A549 (cell line): Measurements from ENCODE around the gene PARD6A.

Source experiments
- BHLHE40 ChIP-seq: IDR thresholded peaks from 2 replicates; pipeline ENCODE4 v1.6.1; 2012; ENCODE audit warnings: low read depth, low read length, inconsistent platforms
- CTCF ChIP-seq: fragments of >200 bp; sonication (Bioruptor Twin); formaldehyde crosslinking; IDR thresholded peaks from 3 replicates; pipeline ENCODE4 v1.5.1; 2016
- EHMT2 ChIP-seq: fragments of 200-600 bp; sonication (generic); IDR thresholded peaks from 2 replicates; pipeline ENCODE4 v1.6.1; 2016; ENCODE audit warnings: antibody characterized with exemption, low read depth, mild to moderate bottlenecking, moderate library complexity
- EP300 ChIP-seq, 2 experiments: fragments of >200 bp; sonication (Bioruptor Twin); formaldehyde crosslinking; IDR thresholded peaks; 2 replicates in 1 of 2; 3 replicates in 1 of 2; pipeline ENCODE4 v1.6.1; 2016 to 2017
- FOSB ChIP-seq: fragments of 250-450 bp; sonication (Bioruptor Pico); IDR thresholded peaks from 2 replicates; pipeline ENCODE4 v1.5.0; 2020; ENCODE audit warnings: mild to moderate bottlenecking, moderate library complexity
- FOSL2 ChIP-seq, 2 experiments: fragments of 450-650 bp in 1 of 2; fragments of >200 bp in 1 of 2; sonication (Bioruptor Twin) in 1 of 2; formaldehyde crosslinking; IDR thresholded peaks; 2 replicates each; pipeline versions ENCODE4 v1.5.0 to v1.6.1; 2016 to 2020; ENCODE audit warnings: mild to moderate bottlenecking in 1 of 2, moderate library complexity in 1 of 2
- JUNB ChIP-seq: fragments of >200 bp; sonication (Bioruptor Twin); formaldehyde crosslinking; IDR thresholded peaks from 2 replicates; pipeline ENCODE4 v1.6.1; 2016
- NPAS2 ChIP-seq: fragments of 250-450 bp; sonication (Bioruptor Pico); IDR thresholded peaks from 2 replicates; pipeline ENCODE4 v1.8.0; 2022; ENCODE audit warnings: mild to moderate bottlenecking, moderate library complexity, borderline replicate concordance
- POLR2A ChIP-seq: IDR thresholded peaks from 2 replicates; pipeline ENCODE4 v1.6.1; 2012; ENCODE audit warnings: mild to moderate bottlenecking, low read length
- POLR2AphosphoS2 ChIP-seq: conservative IDR thresholded peaks from 2 replicates; pipeline ENCODE4 v1.6.1; 2012; ENCODE audit warnings: low read length, improper control_type of control experiment, inconsistent platforms
- TF ChIP-seq, protein P1 (sequence below): IDR thresholded peaks from 2 replicates; pipeline ENCODE4 v1.6.1; 2012

DNA sequence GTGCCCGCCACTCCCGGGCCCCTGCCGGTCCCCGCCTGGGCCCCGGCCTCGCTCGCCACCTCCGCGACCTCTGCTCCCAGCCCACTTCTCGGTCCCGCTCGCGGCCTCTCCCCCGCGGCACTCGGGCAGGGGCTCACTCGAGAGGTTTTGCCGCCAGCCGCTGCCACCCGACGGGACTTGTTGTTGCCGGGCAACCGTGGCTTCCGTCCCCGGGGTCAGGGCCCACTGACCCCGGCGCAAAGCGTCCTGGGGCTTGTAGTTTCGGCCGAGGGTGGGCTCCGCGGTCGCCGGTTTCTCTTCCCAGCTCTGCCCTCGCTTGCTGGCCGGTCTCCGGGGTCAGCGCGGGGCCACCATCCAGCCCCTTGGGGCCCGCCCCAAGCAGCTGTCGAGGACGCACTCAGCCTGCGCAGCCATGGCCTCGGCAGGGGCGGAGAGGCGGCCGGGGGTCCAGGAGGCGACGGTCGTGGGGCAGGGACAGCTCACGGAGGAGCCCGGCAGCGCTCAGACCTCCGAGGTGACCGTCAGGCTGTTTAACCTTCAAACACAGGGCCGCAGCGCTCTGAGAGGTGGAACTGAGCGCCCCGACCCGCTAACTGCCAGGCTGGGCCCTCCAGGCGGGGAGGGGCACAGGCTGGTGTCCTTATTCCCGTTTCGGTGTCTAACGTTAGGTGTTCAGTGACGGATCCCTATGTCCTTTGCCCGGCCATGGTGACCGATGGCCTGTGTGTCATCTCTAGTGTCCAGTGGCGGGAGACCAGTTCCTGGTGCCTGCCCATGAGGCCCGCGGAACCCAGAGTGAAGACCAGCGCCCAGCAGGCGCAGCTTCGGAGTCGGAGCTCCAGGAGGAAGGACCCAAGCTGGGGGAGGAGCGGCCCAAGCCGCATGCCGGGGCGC, 6.0 kb downstream of the PARD6A start, which contains the start of the genes C16orf86 and ENKD1:
- TF ChIP-seq CTCF (no peak), BHLHE40 (no peak), POLR2A (no peak), EP300 (IDR thresholded peaks at IDR 0.05) (no peak), POLR2AphosphoS2 (no peak), FOSL2 (IDR thresholded peaks at IDR 0.05) (no peak), FOSL2 (CRISPR knock-in tag; IDR thresholded peaks at IDR 0.05) (no peak), FOSB (CRISPR knock-in tag) (no peak), NPAS2 (CRISPR knock-in tag) (no peak), EHMT2 (no peak), JUNB (no peak)
- TF ChIP-seq, protein P1, sequence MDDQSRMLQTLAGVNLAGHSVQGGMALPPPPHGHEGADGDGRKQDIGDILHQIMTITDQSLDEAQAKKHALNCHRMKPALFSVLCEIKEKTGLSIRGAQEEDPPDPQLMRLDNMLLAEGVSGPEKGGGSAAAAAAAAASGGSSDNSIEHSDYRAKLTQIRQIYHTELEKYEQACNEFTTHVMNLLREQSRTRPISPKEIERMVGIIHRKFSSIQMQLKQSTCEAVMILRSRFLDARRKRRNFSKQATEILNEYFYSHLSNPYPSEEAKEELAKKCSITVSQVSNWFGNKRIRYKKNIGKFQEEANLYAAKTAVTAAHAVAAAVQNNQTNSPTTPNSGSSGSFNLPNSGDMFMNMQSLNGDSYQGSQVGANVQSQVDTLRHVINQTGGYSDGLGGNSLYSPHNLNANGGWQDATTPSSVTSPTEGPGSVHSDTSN = no peak
